Measurements from ENCODE around the gene EYS. TPM values are rescaled to one million over a fixed set of nuclear protein-coding genes. Genes with fewer than 3 reads are reported as not detected.

The EYS gene
- total RNA-seq, 1 experiment from 2014 or later = not detected

- intact Hi-C loops (cut with micrococcal nuclease) = no loop called here
- ATAC-seq (no peak), DNase-seq (ENCODE audit: low read depth, low spot score) (no peak)
- Histone ChIP-seq H3K4me1 (ENCODE audit: control insufficient read depth in 1 of 2, insufficient read depth in 2 of 2, low read length in 2 of 2) (no peaks in the 10 kb centered on the region), H4K20me1 (ENCODE audit: insufficient read depth) (no peaks in the 10 kb centered on the region), H3K9me2 (ENCODE audit: insufficient read depth) (no peaks in the 10 kb centered on the region), H3K27me3 (ENCODE audit: insufficient read depth, low read length) (no peaks in the 10 kb centered on the region), H3K4me3 (replicated peaks in 1 of 2; ENCODE audit: low read depth in 1 of 2, low read length in 2 of 2) (no peak overlapping the region), H3K27ac (ENCODE audit: low read depth, low read length) (no peak overlapping the region), H3K9me3 (ENCODE audit: control insufficient read depth in 1 of 2, insufficient read depth in 1 of 2, low read depth in 1 of 2, low read length in 2 of 2) (peaks cover 11 to 13% of the 10 kb centered on the region in 2 experiments; a peak in 1 of 4 replicates), H2AFZ (ENCODE audit: low read depth, low read length, poor library complexity, severe bottlenecking) (no peak overlapping the region), H3K9ac (ENCODE audit: low read length) (no peak overlapping the region), H3K36me3 (ENCODE audit: control insufficient read depth in 1 of 2, insufficient read depth in 2 of 2, low read length in 2 of 2) (no peaks in the 10 kb centered on the region), H3K4me2 (ENCODE audit: low read length) (no peak overlapping the region), H3K79me2 (ENCODE audit: insufficient read depth, low read length) (no peaks in the 10 kb centered on the region)
- TF ChIP-seq TCF7L2 (IDR thresholded peaks at IDR 0.05; ENCODE audit: borderline replicate concordance, extremely low read depth, insufficient read depth, insufficient read length) = no peak
- no peak for TF ChIP-seq MAX (IDR thresholded peaks at IDR 0.05)
- TF ChIP-seq SP1 (IDR thresholded peaks at IDR 0.05; ENCODE audit: low read depth) = no peak
- TF ChIP-seq EGR1 (IDR thresholded peaks at IDR 0.05; ENCODE audit: low read depth) = no peak
- no peak for TF ChIP-seq ELF1 (IDR thresholded peaks at IDR 0.05; ENCODE audit: borderline replicate concordance, low read depth)
- no peak for TF ChIP-seq ATF3 (IDR thresholded peaks at IDR 0.05)
- TF ChIP-seq ZNF274 (IDR thresholded peaks at IDR 0.05; ENCODE audit: low read depth, low read length) = no peak
- TF ChIP-seq RAD21 (IDR thresholded peaks at IDR 0.05; ENCODE audit: low read depth) = no peak
- TF ChIP-seq EZH2phosphoT487 (IDR thresholded peaks at IDR 0.05; ENCODE audit: borderline replicate concordance) = no peak
- no peak for TF ChIP-seq SIN3A (IDR thresholded peaks at IDR 0.05; ENCODE audit: low read depth)
- TF ChIP-seq CTCF (IDR thresholded peaks at IDR 0.05 in 2 of 3, conservative IDR thresholded peaks at IDR 0.05 in 1 of 3; ENCODE audit: borderline replicate concordance in 1 of 3, insufficient read depth in 1 of 3, low read depth in 2 of 3, low read length in 2 of 3) = no peak
- TF ChIP-seq EZH2 (IDR thresholded peaks at IDR 0.05) = no peak
- TF ChIP-seq ZBTB33 (IDR thresholded peaks at IDR 0.05; ENCODE audit: extremely low read depth, insufficient replicate concordance, low read length) = no peak
- no peak for TF ChIP-seq JUND (IDR thresholded peaks at IDR 0.05)
- TF ChIP-seq CEBPB (IDR thresholded peaks at IDR 0.05; ENCODE audit: low read depth) = no peak
- no peak for TF ChIP-seq CBX3 (IDR thresholded peaks at IDR 0.05; ENCODE audit: low read depth)
- no TSS peak for BruUV-seq (replicated peaks)
- CTCF ChIA-PET = no interaction called here
- RAD21 ChIA-PET (ENCODE audit: low non-redundant PET in 1 of 2, low total read pairs in 2 of 2, uncharacterized antibody in 2 of 2, unreplicated experiment in 2 of 2) = no interaction called here
- POLR2A ChIA-PET = no interaction called here
Observed at GRCh38 chr6:64987066-64987465, 720.0 kb downstream of the EYS start.
